AML-193 (cell line): ENCODE data around the gene LRRC46.

Source experiments
- DNase-seq, 2 experiments: peaks; one replicate each; lab custom pipeline; 2025; lab: John Stamatoyannopoulos, UW

The LRRC46 gene

DNA sequence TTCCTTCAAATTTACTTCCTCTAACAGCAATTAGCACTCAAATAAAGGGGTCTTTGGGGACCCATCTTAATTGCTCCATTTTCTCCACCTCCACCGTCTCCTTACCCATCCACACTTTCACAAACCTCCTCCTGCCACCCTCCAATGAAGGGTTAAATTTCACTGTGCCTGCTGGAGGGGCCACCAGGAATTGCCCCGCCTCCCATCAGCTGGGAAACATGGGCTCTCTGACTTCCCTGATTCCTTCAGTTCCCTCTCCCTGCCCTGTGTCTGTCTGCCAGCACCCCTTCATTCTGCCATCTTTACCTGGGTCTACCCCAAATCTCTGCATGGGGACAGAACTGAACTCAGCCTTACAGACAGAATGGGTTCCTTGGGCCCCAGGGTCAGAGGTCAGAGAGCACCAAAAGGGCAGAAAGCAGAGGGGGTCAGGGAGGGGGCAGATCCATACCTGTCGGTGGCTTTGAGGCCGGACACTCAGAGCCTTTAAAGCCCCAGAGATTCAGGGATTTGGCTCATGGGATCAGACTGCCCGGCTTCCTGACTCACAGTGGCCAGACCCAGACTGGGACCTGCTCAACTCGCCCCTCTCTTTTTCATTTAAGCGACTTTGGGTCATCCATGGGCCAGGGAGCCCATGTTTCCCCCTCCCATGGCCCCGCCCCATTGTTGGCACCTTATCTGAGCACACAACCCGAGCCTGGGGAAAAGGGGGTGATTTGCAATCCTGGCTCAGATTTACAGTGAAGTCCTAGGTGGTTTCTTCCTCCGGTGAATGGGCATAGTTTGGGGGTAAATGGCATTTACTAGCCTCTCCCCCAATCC is 46.9 kb downstream of the LRRC46 start:
- no peak for DNase-seq

DNA sequence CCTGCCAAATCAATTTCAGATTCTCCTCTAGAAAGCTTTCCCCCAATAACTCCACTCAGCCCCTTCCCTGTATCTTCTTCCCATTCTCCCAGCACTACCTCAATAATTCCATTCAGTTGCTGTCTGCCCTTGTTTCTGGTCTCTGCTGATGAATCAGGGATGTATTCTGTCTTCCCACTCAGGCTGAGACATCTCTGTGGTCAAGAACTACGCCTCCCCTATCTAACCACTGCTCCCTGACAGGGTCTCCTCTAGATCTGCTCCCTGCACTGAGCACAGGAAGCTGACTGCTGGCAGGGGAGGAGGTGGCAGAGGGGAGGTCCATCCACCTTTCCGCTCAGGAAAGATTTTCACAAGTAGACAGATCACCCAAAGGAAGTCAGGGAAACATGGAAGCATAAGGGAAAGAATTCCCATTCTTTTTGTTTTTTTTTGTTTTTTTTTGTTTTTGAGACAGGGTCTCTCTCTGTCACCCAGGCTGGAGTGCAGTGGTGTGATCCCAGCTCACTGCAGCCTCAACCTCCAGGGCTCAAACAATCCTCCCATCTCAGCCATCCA is 47.6 kb downstream of the LRRC46 start:
- peak in 1 of 2 experiments; percentile 11 for DNase-seq

DNA sequence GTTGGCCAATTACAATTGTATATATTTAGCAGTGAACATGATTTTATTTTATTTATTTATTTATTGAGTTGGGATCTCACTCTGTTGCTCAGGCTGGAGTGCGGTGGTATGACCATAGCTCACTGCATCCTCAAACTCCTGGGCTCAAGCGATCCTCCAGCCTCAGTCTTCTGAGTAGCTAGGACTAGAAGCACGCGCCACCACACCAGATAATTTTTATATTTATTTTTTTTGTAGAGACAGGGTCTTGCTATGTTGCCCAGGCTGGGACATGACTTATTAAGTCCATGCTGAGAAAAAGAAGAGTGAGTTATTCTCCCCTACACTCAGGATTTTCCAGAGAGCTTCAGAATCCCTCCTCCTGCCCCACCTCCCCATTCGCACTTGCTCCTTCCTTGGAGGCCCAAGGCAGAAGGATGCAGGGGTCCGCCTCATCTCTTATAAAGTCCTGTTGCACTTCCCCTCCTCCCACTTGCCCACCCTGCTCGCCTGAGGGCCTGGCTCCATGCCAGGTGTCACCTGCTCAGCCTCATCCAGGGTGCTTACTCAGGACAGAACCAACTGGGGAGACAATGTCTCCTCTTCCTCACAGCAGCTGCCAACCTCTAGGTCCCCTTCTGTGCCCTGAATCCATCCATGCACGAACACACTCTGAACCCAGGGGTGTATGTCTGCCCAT is 48.4 kb downstream of the LRRC46 start:
- DNase-seq = no peak

DNA sequence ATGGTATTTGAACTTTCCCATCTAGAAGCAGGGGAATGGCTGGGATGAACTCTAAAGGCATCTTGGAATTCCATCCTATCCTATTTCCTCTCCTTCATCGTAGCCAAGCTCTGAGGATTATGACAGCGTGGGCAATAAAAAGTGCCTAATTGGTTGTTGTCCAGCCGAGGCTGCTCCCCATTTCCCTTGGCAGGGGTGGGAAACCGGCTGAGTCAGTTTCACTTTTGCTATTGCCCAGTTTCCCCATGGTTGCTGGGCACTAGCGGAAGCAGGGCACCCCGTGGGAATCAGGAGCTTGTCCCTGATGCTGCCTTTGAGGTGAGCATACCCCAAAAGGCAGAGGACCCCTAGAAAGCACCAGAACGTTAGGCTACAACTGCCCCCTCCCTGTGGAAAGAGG is 50.8 kb downstream of the LRRC46 start:
- no peak for DNase-seq

DNA sequence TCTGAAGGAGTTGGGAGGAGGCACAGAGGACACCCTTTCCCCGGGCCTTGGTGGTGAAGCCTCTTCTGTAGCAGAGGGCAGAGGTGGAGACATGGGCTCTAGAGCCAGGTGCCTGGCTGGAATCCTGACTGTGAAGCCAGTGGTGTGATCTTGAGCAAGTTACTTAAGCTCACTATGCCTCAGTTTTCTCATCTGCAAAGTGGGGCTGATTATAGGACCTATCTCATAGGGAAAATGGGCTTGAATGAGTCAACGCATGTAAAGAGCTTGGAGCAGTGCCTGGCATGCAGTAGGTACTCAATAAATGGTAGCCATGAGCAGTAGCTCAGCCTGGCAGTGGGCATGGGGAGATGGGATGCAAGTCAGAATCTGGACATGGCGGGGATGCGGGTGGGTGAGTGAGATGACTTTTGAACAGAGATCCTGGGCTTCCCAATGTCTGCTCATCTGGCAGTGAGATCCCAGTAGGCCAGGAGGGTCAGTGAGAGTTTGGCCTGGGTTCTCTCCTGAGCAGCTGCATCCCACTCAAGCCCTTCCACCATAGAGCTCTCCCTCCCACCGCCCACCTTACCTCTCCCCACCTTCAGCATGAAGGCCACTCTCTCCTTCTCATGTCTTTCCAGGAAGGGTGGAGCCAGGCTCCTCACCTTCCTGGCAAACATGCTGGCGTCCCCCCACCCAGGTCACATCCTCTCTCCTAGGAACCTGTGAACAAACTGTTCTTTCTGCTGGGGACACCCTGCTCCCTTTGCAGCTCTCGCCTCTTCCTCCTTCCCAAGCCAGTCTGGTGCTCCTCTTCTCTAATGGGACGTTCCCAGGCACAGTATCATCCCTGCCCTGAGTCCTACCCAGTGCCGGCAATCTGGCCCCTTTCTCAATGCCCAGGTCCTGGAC is 51.5 kb downstream of the LRRC46 start:
- no peak for DNase-seq

DNA sequence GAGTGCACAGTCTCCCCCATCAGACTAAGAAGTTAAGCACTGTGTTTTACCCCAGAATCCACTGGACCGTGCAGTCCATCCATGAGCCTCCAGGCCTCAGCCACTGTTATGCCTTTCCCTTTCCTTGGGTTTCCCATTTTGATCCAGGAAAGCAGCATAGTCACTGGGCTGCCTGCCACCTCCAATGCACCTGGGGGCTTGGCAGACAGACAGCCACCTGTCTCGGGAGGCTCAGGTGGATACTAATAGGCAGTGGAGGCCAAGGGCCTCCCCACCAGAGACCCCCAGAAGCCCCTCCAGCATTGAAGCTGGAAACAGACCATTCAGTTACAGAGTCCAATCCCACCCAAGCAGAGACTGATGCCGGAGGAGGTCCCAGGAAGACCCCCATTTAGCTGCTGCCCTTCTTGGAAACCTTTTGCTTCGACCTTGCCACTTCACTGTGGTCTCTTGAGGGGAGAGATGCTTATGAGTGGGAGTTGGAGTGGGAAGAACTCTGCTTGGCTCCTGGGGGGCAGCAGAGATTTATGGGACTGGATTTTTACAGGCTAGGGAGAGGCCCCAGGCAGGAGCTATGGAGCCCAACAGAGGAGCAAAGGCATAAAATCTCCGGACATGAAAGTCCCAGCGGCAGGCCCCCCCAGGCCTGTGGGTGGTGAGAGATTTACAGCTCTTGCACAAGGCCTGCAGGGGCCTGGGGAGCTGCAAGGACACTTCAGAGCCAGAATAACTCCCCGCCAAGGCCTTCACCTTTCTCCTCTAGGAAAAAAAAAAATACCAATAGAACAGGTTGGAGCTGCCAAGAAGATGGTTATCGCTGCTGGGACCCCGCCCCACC is 52.3 kb downstream of the LRRC46 start:
- no peak for DNase-seq

DNA sequence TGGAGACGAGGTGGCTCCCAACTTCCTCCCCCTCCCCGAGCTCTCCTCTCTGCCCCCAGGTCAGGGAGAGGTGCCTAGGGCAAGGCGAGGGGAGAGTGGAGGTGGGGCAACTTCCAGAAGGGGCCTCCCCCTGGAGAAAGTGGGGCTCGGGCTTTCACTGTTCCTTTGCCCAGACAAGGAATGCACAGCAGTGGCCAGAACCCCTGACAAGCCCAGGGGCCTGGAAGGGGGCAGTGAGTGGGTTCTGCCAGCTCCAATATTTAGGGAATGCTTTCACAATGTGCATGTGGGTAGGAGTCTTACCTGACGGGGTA is 52.9 kb downstream of the LRRC46 start:
- no peak for DNase-seq

DNA sequence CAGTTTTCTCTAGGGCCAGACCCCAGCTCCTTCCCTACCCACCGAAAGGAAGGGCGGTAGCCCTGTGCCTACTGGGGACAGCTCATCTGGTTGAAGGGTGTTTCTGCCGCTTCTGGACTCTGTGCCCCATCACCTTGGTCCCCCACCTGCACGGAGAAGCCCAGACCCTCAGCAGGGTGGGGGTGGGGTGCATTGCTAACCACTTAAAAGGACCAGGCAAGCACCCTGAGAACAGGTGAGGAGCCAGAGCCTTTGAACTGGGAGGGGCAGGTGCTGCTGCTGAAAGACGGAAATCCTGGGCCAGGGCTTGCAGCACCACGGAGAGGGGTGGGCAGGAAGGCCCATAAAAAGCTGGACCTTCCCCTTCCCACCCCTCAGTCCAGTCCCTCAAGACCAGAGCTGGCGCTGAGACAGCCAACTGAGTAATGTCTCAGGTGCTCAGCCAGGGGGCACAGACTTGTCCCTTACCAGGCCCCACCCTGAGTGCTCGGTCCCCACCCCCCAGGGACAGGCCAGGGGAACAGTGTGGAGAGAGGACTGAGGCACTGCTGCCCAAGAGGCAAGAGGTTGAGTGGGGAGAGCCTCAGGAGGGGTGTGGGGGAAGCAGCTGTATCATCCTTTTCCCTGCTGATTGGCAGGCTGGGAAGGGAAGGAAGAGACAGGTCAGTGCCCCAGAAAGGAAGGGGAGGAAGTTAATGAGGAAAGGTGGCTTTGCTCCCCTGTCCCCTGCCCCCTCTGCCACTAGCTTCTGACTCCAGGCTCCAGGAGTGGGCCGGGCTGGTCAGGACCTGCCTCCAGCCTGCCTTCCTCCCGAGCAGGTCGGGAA is 53.6 kb downstream of the LRRC46 start:
- no peak for DNase-seq
